Measurements from ENCODE around the gene TMX1. TPM values are rescaled to one million over a fixed set of nuclear protein-coding genes. Genes with fewer than 3 reads are reported as not detected.

The TMX1 gene
- total and polyA plus RNA-seq, 12 donors = 4.0 to 14.5 (median 6.6) TPM

DNA sequence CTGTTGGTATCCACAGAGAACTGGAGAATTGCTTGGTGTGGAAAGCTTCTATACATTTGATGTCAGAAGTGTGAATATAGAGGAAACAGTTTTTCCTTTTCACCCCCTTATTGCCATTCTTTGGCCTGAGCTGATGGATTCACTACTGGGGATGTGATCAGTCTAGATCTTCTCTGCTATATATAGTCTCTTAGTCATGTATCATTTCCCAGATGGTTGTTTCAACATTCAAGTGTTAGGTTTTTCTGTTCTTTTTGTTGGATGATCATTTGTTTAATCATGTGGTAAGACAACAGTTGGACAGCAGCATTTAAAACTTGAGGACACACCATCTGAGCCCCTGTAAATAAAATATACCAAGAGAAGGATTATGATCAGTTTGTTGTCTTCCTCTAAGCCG, 29.6 kb downstream of the TMX1 start:
- Histone ChIP-seq H3K27ac (no peak overlapping the region), H3K27me3 (no peaks in the 10 kb centered on the region), H3K4me3 (no peak overlapping the region), H3K9me3 (peaks cover 0 to 6% (median 0%) of the 10 kb centered on the region in 11 donors), H3K4me1 (no peaks in the 10 kb centered on the region), H3K36me3 (peaks cover 0 to 5% (median 0%) of the 10 kb centered on the region in 9 donors)
- WGBS, 2 donors = 96 to 100% methylated on average over 1 of the region's 1 CpG
- no peak for DNase-seq
- ATAC-seq = no peak
- TF ChIP-seq, protein P1, sequence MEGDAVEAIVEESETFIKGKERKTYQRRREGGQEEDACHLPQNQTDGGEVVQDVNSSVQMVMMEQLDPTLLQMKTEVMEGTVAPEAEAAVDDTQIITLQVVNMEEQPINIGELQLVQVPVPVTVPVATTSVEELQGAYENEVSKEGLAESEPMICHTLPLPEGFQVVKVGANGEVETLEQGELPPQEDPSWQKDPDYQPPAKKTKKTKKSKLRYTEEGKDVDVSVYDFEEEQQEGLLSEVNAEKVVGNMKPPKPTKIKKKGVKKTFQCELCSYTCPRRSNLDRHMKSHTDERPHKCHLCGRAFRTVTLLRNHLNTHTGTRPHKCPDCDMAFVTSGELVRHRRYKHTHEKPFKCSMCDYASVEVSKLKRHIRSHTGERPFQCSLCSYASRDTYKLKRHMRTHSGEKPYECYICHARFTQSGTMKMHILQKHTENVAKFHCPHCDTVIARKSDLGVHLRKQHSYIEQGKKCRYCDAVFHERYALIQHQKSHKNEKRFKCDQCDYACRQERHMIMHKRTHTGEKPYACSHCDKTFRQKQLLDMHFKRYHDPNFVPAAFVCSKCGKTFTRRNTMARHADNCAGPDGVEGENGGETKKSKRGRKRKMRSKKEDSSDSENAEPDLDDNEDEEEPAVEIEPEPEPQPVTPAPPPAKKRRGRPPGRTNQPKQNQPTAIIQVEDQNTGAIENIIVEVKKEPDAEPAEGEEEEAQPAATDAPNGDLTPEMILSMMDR (IDR thresholded peaks at IDR 0.05) = no peak
- intact Hi-C loops (cut with DNase I) = no loop called here

DNA sequence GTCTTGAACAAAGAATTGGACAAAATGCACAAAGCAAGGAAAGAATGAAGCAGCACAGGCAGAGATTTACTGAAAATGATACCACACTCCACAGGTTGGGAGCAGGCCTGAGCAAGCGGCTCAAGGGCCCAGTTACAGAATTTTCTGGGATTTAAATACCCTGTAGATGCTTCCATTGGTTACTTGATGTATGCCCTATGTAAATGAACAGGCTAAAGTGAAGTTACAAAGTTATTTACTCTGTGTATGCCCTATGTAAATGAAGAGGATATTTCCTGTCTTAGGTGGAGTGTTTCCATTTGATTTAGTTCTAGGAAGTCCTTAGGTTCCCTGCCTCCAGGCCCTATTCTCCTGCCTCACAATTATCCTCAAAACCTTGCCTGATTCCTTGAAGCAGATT, 36.6 kb downstream of the TMX1 start:
- Histone ChIP-seq H3K27ac (no peak overlapping the region), H3K4me3 (no peak overlapping the region), H3K36me3 (no peaks in the 10 kb centered on the region), H3K27me3 (no peaks in the 10 kb centered on the region), H3K4me1 (peaks cover 0 to 8% (median 0%) of the 10 kb centered on the region in 9 donors), H3K9me3 (peaks cover 0 to 6% (median 0%) of the 10 kb centered on the region in 11 donors)
- intact Hi-C loops (cut with DNase I) = no loop called here
- ATAC-seq (no peak), DNase-seq (no peak)
- WGBS, 2 donors = 98 to 100% methylated on average over 1 of the region's 1 CpG
- TF ChIP-seq, protein P1 (IDR thresholded peaks at IDR 0.05) = no peak

DNA sequence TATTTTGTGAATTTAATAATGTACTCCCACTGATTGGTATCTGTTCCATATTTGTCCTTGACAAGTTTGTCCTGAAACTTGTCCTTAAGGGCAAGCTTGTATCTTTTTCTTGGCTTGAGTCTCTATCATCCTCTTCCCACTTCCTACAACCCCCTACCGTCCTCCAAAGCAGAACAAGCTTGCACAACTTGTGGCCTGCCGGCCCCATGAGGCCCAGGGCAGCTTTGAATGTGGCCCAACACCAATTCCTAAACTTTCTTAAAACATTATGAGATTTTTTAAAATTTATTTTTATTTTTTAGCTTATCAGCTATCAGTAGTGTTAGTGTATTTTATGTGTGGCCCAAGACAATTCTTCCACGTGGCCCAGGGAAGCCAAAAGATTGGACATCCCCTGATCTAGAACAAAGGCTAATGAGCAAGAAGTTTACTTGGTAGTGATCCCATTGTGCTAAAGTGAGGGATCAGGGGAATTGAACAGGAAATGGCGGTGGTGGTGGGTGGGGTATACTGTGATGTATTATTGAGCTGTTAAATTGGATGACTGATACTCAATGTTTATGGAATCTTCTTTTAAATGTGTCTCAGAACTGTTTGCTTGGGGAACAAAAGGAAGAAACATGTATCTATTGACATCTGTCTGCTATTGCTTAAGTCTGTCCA, 37.8 kb downstream of the TMX1 start:
- Histone ChIP-seq H3K9me3 (no peaks in the 10 kb centered on the region), H3K4me3 (no peak overlapping the region), H3K4me1 (peaks cover 0 to 8% (median 0%) of the 10 kb centered on the region in 9 donors), H3K27ac (no peak overlapping the region), H3K36me3 (no peaks in the 10 kb centered on the region), H3K27me3 (no peaks in the 10 kb centered on the region)
- peak in 2 of 8 donors; percentile 37 to 67 for ATAC-seq
- WGBS, 2 donors = 68 to 74% methylated on average over 4 of the region's 4 CpGs
- intact Hi-C loops (cut with DNase I) = no loop called here
- DNase-seq = no peak
- TF ChIP-seq, protein P1 (IDR thresholded peaks at IDR 0.05) = no peak

DNA sequence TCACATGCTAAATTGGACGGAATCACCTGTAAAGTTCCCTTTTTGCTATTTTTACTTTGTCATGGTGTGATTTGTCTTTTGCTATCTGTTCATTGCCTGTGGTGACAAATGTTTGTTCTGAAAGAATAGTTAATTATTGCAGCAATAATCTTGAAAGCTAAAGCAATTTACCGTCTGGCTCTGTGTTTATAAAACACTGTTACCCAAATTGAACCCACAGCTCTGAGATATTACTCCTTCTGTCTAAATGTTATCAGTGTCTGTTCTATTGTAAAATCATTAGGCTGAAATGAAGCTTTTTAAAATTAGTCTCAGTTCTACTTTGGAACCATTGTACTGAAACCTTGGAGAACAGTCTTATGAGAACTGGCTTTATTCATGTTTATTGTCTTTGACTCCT, 42.5 kb downstream of the TMX1 start:
- H3K4me3 ChIP-seq = no peak overlapping the region
- 64 to 89% methylated on average over 2 of the region's 2 CpGs for WGBS, 2 donors
- no peak for ATAC-seq
- TF ChIP-seq, protein P1 (IDR thresholded peaks at IDR 0.05) = no peak
- no peak for DNase-seq
- H3K4me1 ChIP-seq = peaks cover 0 to 8% (median 0%) of the 10 kb centered on the region in 9 donors
- H3K27me3 ChIP-seq = no peaks in the 10 kb centered on the region
- H3K9me3 ChIP-seq = no peaks in the 10 kb centered on the region
- no peak overlapping the region for H3K27ac ChIP-seq
- no peaks in the 10 kb centered on the region for H3K36me3 ChIP-seq
- intact Hi-C loops (cut with DNase I) = loop anchor here (1.0 to 10.0 kb wide), 13 partner anchors 252 to 705 kb away; partner anchors contain the start of genes FRMD6 (in 7 of the 10) and RTRAF (in 2 of the 10)
